Heart left ventricle (tissue), 16 donors: ENCODE results near the gene GLRA1. TPM values are rescaled to one million over a fixed set of nuclear protein-coding genes. Genes with fewer than 3 reads are reported as not detected.

Source experiments
- ATAC-seq, 4 donors: fragments of 200-7000 bp; cut with Tn5 transposase; one replicate each; pipeline ENCODE4 v1.9.1; 2020 to 2022; ENCODE audit warnings: moderate library complexity in 4 of 4, mild to moderate bottlenecking in 3 of 4, moderate number of reproducible peaks in 1 of 4
- DNase-seq, 5 donors: peaks; one replicate each; pipeline ENCODE4 v3.0.0-alpha.2; 2020
- H3K27ac ChIP-seq, 12 donors: fragments of 200-600 bp; sonication (generic) in 4 of 12; one replicate each; pipeline versions ENCODE4 v1.5.0 to v1.8.0; 2016 to 2022; ENCODE audit warnings: mild to moderate bottlenecking in 2 of 12
- H3K27me3 ChIP-seq, 9 donors: fragments of 200-600 bp; sonication (generic) in 2 of 9; one replicate each; pipeline versions ENCODE4 v1.5.1 to v1.8.0; 2016 to 2022; ENCODE audit warnings: mild to moderate bottlenecking in 3 of 9
- H3K36me3 ChIP-seq, 9 donors: fragments of 200-600 bp; sonication (generic) in 2 of 9; one replicate each; pipeline versions ENCODE4 v1.5.0 to v1.8.0; 2018 to 2022; ENCODE audit warnings: mild to moderate bottlenecking in 2 of 9
- H3K4me1 ChIP-seq, 12 donors: fragments of 200-600 bp; sonication (generic) in 4 of 12; one replicate each; pipeline versions ENCODE4 v1.5.0 to v1.8.0; 2016 to 2022; ENCODE audit warnings: mild to moderate bottlenecking in 3 of 12
- H3K4me3 ChIP-seq, 12 donors: fragments of 200-600 bp; sonication (generic) in 4 of 12; one replicate each; pipeline versions ENCODE4 v1.5.0 to v1.8.0; 2017 to 2022; ENCODE audit warnings: mild to moderate bottlenecking in 9 of 12, moderate library complexity in 4 of 12
- H3K9me3 ChIP-seq, 12 donors: fragments of 200-600 bp; sonication (generic) in 4 of 12; one replicate each; pipeline versions ENCODE4 v1.5.0 to v1.8.0; 2016 to 2022; ENCODE audit warnings: mild to moderate bottlenecking in 1 of 12
- POLR2A ChIP-seq, 2 donors: fragments of 450-650 bp; IDR thresholded peaks; one replicate each; pipeline ENCODE4 v1.6.1; 2017; ENCODE audit warnings: antibody characterized with exemption in 2 of 2, mild to moderate bottlenecking in 2 of 2, moderate library complexity in 2 of 2
- WGBS, 4 donors: extraction: QIAGEN DNeasy Blood & Tissue Kit in 2 of 4; methylation state at CpG; one replicate each; pipeline versions ENCODE4 v1.1.5 to v1.1.7; 2013 to 2018; 5-methylcytosine and 5-hydroxymethylcytosine counted together
- intact Hi-C, 10 donors: fragments of 100-400 bp; cut with DNase I; formaldehyde crosslinking; loops; one replicate each; pipeline versions ENCODE4 v1.11.1 to v1.14.2; 2022
- polyA plus RNA-seq, 2 donors: library from polyadenylated mRNA; stranded (reverse); fragments of 200-250 nt; gene quantifications; one replicate each; pipeline ENCODE4 v1.2.3, GENCODE V29; 2013
- total RNA-seq, 9 donors: library from RNA; depleted of rRNA in 2 of 9; stranded (reverse); fragments of >200 nt in 2 of 9; fragmentation: NEBNext Ultra II Directional in 3 of 9; extraction: Animal tissue kit (Norgen Biotek cat#: 25700) in 3 of 9; gene quantifications; one replicate each; pipeline versions ENCODE4 v1.1.0 to v1.2.4, GENCODE V29; 2016 to 2023
- TF ChIP-seq, protein P1 (sequence below), 12 donors: fragments of 200-600 bp; sonication (generic) in 4 of 12; IDR thresholded peaks; one replicate each; pipeline versions ENCODE4 v1.5.0 to v1.8.0; 2018 to 2022; ENCODE audit warnings: antibody characterized with exemption in 12 of 12, mild to moderate bottlenecking in 5 of 12
- donor health status: ischemic (EF 13 %, LVEDD 7.1; RV severe dilation, severe dysfunction).
- donor health status: healthy with polysubstance abuse.
- donor health status: DM: no; HTN: yes; CAD: no.
- donor health status: DM: no; HTN: no; CAD: no.
- donor health status: ischemic (EF 25% LVEDD 6.9; RV normal size, moderate dysfunction).
- donor health status: ischemic (EF 25% LVEDD 5.7; RV mildly dilated, moderate dysfunction).
- donor health status: healthy.
- donor health status: DM: yes; HTN: yes; CAD: no.
- donor health status: ischemic (EF 35%, LVEDD 5.7; RV mildly dilated, moderate dysfunction).
- donor health status: nonischemic (EF 11% LVEDD 7.7; RV severe dilation, severe dysfunction).
- donor health status: DM: yes; HTN: yes; CAD: no.
- donor health status: PGD.
- donor health status: ischemic (EF 29% LVEDD 5.4; RV normal size, mild dysfunction).
- donor health status: nonischemic (EF 23%, LVEDD 6.1; RV moderate dilation, normal function).

GLRA1 gene
- total and polyA plus RNA-seq, 11 donors, result not detected

DNA sequence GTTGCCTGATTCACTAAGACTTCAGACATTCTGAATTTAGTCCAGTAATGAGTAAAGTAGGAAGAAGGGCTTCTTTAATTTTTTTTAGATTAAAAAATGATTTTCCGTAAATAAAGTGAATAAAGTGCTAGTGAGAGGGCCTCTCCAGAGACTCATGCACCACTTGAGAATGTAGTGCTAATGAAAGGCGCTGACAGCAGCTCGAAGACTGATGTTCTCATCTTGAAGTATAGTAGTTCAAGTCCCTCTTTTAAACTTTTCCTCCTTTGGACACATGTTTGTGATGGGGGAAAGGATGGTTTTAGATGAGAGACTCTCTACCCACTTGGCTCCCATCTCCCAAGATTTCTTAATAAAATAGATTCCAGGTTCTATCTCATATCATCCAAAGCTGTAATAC is 104.4 kb downstream of the GLRA1 start:
- DNase-seq, result no peak
- Histone ChIP-seq H3K4me1 (peaks cover 0 to 27% (median 4%) of the 10 kb centered on the region in 12 donors), H3K9me3 (no peaks in the 10 kb centered on the region), H3K27ac (no peak overlapping the region), H3K36me3 (peaks cover 0 to 7% (median 0%) of the 10 kb centered on the region in 9 donors), H3K27me3 (no peaks in the 10 kb centered on the region), H3K4me3 (no peak overlapping the region)
- no peak for TF ChIP-seq POLR2A (IDR thresholded peaks at IDR 0.05)
- intact Hi-C loops, result loop anchor here in 7 of 10 donors (5.0 to 10.0 kb wide), 4 partner anchors 452 to 682 kb away; no protein-coding TSS in a partner anchor
- WGBS, 4 donors, result 59 to 65% (median 62%) methylated on average over 3 of the region's 3 CpGs
- ATAC-seq, result no peak

DNA sequence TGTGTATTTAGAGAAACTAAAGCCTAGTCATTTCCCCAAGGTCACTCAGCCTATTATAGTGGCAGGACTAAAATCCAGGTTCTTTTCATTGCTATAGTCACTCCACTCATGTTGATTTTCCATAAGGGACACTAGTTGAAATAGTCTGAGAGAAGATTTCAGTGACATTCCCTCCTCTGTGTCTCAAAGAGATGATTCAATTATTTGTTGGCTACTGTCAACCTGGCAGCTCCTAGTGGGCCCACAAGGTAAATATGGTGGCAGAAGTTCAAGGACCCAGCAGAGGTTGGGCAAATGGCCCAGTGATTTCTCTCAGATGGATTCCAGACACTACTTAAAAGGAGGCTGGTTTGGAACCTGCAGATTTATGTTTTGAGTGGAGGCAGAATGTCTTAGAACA is 104.8 kb downstream of the GLRA1 start:
- peaks cover 0 to 8% (median 0%) of the 10 kb centered on the region in 9 donors for H3K36me3 ChIP-seq
- H3K4me3 ChIP-seq, result no peak overlapping the region
- intact Hi-C loops, result loop anchor here in 7 of 10 donors (5.0 to 10.0 kb wide), 4 partner anchors 452 to 682 kb away; no protein-coding TSS in a partner anchor
- no peak for ATAC-seq
- no peaks in the 10 kb centered on the region for H3K27me3 ChIP-seq
- peaks cover 0 to 24% (median 3%) of the 10 kb centered on the region in 12 donors for H3K4me1 ChIP-seq
- H3K9me3 ChIP-seq, result no peaks in the 10 kb centered on the region
- DNase-seq, result no peak
- H3K27ac ChIP-seq, result no peak overlapping the region
- TF ChIP-seq, protein P1, sequence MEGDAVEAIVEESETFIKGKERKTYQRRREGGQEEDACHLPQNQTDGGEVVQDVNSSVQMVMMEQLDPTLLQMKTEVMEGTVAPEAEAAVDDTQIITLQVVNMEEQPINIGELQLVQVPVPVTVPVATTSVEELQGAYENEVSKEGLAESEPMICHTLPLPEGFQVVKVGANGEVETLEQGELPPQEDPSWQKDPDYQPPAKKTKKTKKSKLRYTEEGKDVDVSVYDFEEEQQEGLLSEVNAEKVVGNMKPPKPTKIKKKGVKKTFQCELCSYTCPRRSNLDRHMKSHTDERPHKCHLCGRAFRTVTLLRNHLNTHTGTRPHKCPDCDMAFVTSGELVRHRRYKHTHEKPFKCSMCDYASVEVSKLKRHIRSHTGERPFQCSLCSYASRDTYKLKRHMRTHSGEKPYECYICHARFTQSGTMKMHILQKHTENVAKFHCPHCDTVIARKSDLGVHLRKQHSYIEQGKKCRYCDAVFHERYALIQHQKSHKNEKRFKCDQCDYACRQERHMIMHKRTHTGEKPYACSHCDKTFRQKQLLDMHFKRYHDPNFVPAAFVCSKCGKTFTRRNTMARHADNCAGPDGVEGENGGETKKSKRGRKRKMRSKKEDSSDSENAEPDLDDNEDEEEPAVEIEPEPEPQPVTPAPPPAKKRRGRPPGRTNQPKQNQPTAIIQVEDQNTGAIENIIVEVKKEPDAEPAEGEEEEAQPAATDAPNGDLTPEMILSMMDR (IDR thresholded peaks at IDR 0.05), result no peak
- no peak for TF ChIP-seq POLR2A (IDR thresholded peaks at IDR 0.05)

DNA sequence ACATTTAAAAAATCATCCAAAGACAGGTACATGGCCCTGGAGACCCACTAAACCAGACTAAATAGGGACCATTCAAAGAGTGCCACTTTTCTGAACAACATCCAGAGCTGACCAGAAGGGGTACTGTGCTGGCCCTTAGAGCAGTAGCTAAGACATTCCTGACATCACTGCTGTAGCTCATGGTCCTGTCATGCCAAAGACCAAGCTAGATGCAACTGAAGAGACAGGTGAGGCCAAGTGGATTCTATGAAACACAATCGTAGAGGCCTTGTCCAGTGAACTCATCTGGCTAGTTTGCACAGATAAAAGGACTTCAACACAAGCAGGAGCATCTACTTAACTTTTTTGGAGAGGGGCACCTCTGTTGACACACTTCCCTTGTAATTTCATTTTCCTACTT is 109.6 kb downstream of the GLRA1 start:
- intact Hi-C loops, result no loop called here
- Histone ChIP-seq H3K4me3 (no peak overlapping the region), H3K9me3 (no peaks in the 10 kb centered on the region), H3K4me1 (peaks cover 0 to 35% (median 16%) of the 10 kb centered on the region in 12 donors), H3K27me3 (no peaks in the 10 kb centered on the region), H3K36me3 (peaks cover 0 to 43% (median 15%) of the 10 kb centered on the region in 9 donors), H3K27ac (no peak overlapping the region)
- ATAC-seq, result no peak
- DNase-seq, result no peak
- 79 to 86% (median 81%) methylated on average over 1 of the region's 1 CpG for WGBS, 4 donors
- TF ChIP-seq POLR2A (IDR thresholded peaks at IDR 0.05), result no peak
- TF ChIP-seq, protein P1 (IDR thresholded peaks at IDR 0.05), result no peak

DNA sequence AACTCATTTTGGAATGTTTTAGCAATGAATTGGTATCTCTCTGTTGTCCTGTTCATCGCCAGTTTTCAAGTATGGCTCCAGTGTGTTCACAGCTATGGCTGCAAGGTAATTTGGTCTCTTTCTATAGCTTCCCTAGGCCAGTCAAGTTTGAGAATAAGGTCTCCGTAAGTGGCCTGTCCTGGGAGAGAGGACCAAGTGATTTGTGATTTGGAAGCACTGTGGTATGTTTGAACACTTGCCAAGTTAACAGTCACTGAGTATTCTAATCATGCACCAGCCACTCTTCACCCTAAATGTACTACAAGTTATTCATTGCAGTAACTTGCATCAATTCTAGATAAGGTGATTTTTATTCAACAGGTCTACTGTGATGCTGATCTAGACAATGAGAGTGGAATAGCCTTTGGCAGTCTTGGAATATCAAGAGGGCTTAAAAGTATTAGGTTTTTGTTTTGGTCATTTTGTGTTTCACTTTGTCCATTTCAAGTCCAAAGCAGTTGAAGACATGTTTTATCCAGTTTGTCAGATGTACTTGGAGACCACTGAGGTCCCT is 111.8 kb downstream of the GLRA1 start:
- Histone ChIP-seq H3K27me3 (no peaks in the 10 kb centered on the region), H3K9me3 (no peaks in the 10 kb centered on the region), H3K4me3 (no peak overlapping the region), H3K27ac (peak overlapping the region in 9 of 12 donors; percentile 2 to 62 (median 52)), H3K36me3 (peaks cover 0 to 55% (median 23%) of the 10 kb centered on the region in 9 donors), H3K4me1 (peaks cover 0 to 38% (median 15%) of the 10 kb centered on the region in 12 donors)
- peak; percentile 80 to 90 (median 84) for ATAC-seq
- intact Hi-C loops, result loop anchor here in 1 of 10 donors (5.0 kb wide), 1 partner anchor 41 kb away; the partner anchor contains the start of gene G3BP1
- no peak for TF ChIP-seq POLR2A (IDR thresholded peaks at IDR 0.05)
- TF ChIP-seq, protein P1 (IDR thresholded peaks at IDR 0.05), result no peak
- 36 to 52% (median 46%) methylated on average over 2 of the region's 2 CpGs for WGBS, 4 donors
- DNase-seq, result peak in 1 of 5 donors; percentile 11
